DMS79 (cell line): Measurements from ENCODE around the gene GLI2.

Experiments
- DNase-seq: peaks from one replicate; lab custom pipeline; 2025; lab: John Stamatoyannopoulos, UW

Gene GLI2

GRCh38 chr2:120735746-120736170, at the start of gene GLI2:
Gene GLI2, plus strand, starts transcription at chr2:120735868. Its CDS starts 61,453 bp downstream, at chr2:120797321.
- DNase-seq: peak; percentile 53

- DNase-seq: no peak
Measured at GRCh38 chr2:120685974-120686297, 49.7 kb upstream of the GLI2 start.

- no peak for DNase-seq
Measured at GRCh38 chr2:120686511-120687168, 49.0 kb upstream of the GLI2 start.

- no peak for DNase-seq
Measured at GRCh38 chr2:120687210-120687609, 48.5 kb upstream of the GLI2 start.

- no peak for DNase-seq
Measured at GRCh38 chr2:120690521-120690920, 45.1 kb upstream of the GLI2 start.

GRCh38 chr2:120691410-120691809, 44.3 kb upstream of the GLI2 start:
- peak; percentile 53 for DNase-seq

- DNase-seq: no peak
Measured at GRCh38 chr2:120692691-120693090, 43.0 kb upstream of the GLI2 start.

- DNase-seq: no peak
Measured at GRCh38 chr2:120693121-120693520, 42.5 kb upstream of the GLI2 start.

GRCh38 chr2:120694034-120694433, 41.6 kb upstream of the GLI2 start:
- no peak for DNase-seq

- no peak for DNase-seq
Measured at GRCh38 chr2:120697471-120697870, 38.2 kb upstream of the GLI2 start.

- no peak for DNase-seq
Measured at GRCh38 chr2:120699292-120699691, 36.4 kb upstream of the GLI2 start.

GRCh38 chr2:120700659-120701058, 35.0 kb upstream of the GLI2 start:
- no peak for DNase-seq

- no peak for DNase-seq
Measured at GRCh38 chr2:120701096-120701495, 34.6 kb upstream of the GLI2 start.

GRCh38 chr2:120701499-120701898, 34.2 kb upstream of the GLI2 start:
- DNase-seq: no peak

GRCh38 chr2:120702061-120702460, 33.6 kb upstream of the GLI2 start:
- no peak for DNase-seq

- DNase-seq: no peak
Measured at GRCh38 chr2:120702801-120703200, 32.9 kb upstream of the GLI2 start.

- DNase-seq: no peak
Measured at GRCh38 chr2:120703330-120703994, 32.2 kb upstream of the GLI2 start.

- no peak for DNase-seq
Measured at GRCh38 chr2:120704696-120705095, 31.0 kb upstream of the GLI2 start.

- DNase-seq: no peak
Measured at GRCh38 chr2:120707816-120708215, 27.9 kb upstream of the GLI2 start.

- no peak for DNase-seq
Measured at GRCh38 chr2:120708944-120709607, 26.6 kb upstream of the GLI2 start.

GRCh38 chr2:120709608-120710041, 26.0 kb upstream of the GLI2 start:
- no peak for DNase-seq

GRCh38 chr2:120710256-120710655, 25.4 kb upstream of the GLI2 start:
- no peak for DNase-seq

- no peak for DNase-seq
Measured at GRCh38 chr2:120711694-120712093, 24.0 kb upstream of the GLI2 start.
